Liver (tissue), 9 donors: ENCODE data around the gene SIL1. TPM values are rescaled to one million over a fixed set of nuclear protein-coding genes. Genes with fewer than 3 reads are reported as not detected.

Source experiments
- DNase-seq: peaks from one replicate; pipeline ENCODE4 v3.0.0-alpha.2; 2017; ENCODE audit warnings: low spot score
- H3K27ac ChIP-seq, 2 donors: one replicate each; pipeline ENCODE4 v1.7.0; 2013; ENCODE audit warnings: inconsistent platforms in 2 of 2, low read length in 2 of 2, control low read depth in 1 of 2, low read depth in 1 of 2, mild to moderate bottlenecking in 1 of 2
- H3K27me3 ChIP-seq, 4 donors: one replicate each; pipeline versions ENCODE4 v1.6.1 to v1.7.0; 2013; ENCODE audit warnings: low read length in 3 of 4, inconsistent platforms in 1 of 4, mild to moderate bottlenecking in 1 of 4, moderate library complexity in 1 of 4; ENCODE audit not compliant: control insufficient read depth in 4 of 4, insufficient read depth in 4 of 4
- H3K36me3 ChIP-seq, 4 donors: one replicate each; pipeline versions ENCODE4 v1.6.1 to v1.7.0; 2013; ENCODE audit warnings: low read length in 3 of 4, mild to moderate bottlenecking in 3 of 4, low read depth in 1 of 4, moderate library complexity in 1 of 4; ENCODE audit not compliant: control insufficient read depth in 4 of 4, insufficient read depth in 3 of 4
- H3K4me1 ChIP-seq, 4 donors: one replicate each; pipeline versions ENCODE4 v1.6.1 to v1.7.0; 2013; ENCODE audit warnings: low read length in 3 of 4, mild to moderate bottlenecking in 3 of 4, moderate library complexity in 1 of 4; ENCODE audit not compliant: control insufficient read depth in 4 of 4, insufficient read depth in 4 of 4
- H3K4me3 ChIP-seq, 3 donors: one replicate each; pipeline versions ENCODE4 v1.6.1 to v1.7.0; 2013; ENCODE audit warnings: low read length in 3 of 3, control low read depth in 1 of 3, low read depth in 1 of 3, mild to moderate bottlenecking in 1 of 3
- H3K9ac ChIP-seq, 2 donors: one replicate each; pipeline ENCODE4 v1.7.0; 2013; ENCODE audit warnings: low read length in 2 of 2, mild to moderate bottlenecking in 2 of 2, moderate library complexity in 2 of 2, control low read depth in 1 of 2, low read depth in 1 of 2
- H3K9me3 ChIP-seq, 4 donors: one replicate each; pipeline versions ENCODE4 v1.6.1 to v1.7.0; 2013; ENCODE audit warnings: low read length in 3 of 4; ENCODE audit not compliant: control insufficient read depth in 4 of 4
- ATF3 ChIP-seq: IDR thresholded peaks from 2 replicates; pipeline ENCODE4 v1.6.1; 2016; ENCODE audit warnings: antibody characterized with exemption
- CTCF ChIP-seq: fragments of 150-350 bp; IDR thresholded peaks from 2 replicates; pipeline ENCODE4 v1.5.1; 2017; ENCODE audit warnings: improper control_type of control experiment, low read depth, low read length; ENCODE audit not compliant: missing input control
- EGR1 ChIP-seq, 2 donors: IDR thresholded peaks; 2 replicates each; pipeline ENCODE4 v1.6.1; 2016 to 2018; ENCODE audit warnings: antibody characterized with exemption in 2 of 2, low read depth in 2 of 2
- FOXA1 ChIP-seq: IDR thresholded peaks from 2 replicates; pipeline ENCODE4 v1.6.1; 2016; ENCODE audit warnings: antibody characterized with exemption
- FOXA2 ChIP-seq: IDR thresholded peaks from 2 replicates; pipeline ENCODE4 v1.6.1; 2016; ENCODE audit warnings: antibody characterized with exemption
- GABPA ChIP-seq, 2 donors: IDR thresholded peaks in 1 of 2; conservative IDR thresholded peaks in 1 of 2; 2 replicates each; pipeline ENCODE4 v1.6.1; 2016; ENCODE audit warnings: antibody characterized with exemption in 2 of 2, mild to moderate bottlenecking in 1 of 2, moderate library complexity in 1 of 2
- HNF4A ChIP-seq, 2 donors: conservative IDR thresholded peaks; 2 replicates each; pipeline ENCODE4 v1.6.1; 2016; ENCODE audit warnings: antibody characterized with exemption in 2 of 2, mild to moderate bottlenecking in 2 of 2
- HNF4G ChIP-seq: IDR thresholded peaks from 2 replicates; pipeline ENCODE4 v1.6.1; 2016; ENCODE audit warnings: antibody characterized with exemption
- JUND ChIP-seq, 2 donors: IDR thresholded peaks; 2 replicates each; pipeline ENCODE4 v1.6.1; 2016; ENCODE audit warnings: antibody characterized with exemption in 2 of 2
- MAX ChIP-seq: IDR thresholded peaks from 2 replicates; pipeline ENCODE4 v1.6.1; 2016; ENCODE audit warnings: antibody characterized with exemption
- NR2F2 ChIP-seq: IDR thresholded peaks from 2 replicates; pipeline ENCODE4 v1.6.1; 2016; ENCODE audit warnings: antibody characterized with exemption
- RAD21 ChIP-seq, 2 donors: IDR thresholded peaks; 2 replicates each; pipeline ENCODE4 v1.6.1; 2016; ENCODE audit warnings: antibody characterized with exemption in 2 of 2, mild to moderate bottlenecking in 2 of 2
- RXRA ChIP-seq, 2 donors: IDR thresholded peaks; 2 replicates each; pipeline ENCODE4 v1.6.1; 2017 to 2018; ENCODE audit warnings: antibody characterized with exemption in 2 of 2, mild to moderate bottlenecking in 1 of 2
- SP1 ChIP-seq: IDR thresholded peaks from 2 replicates; pipeline ENCODE4 v1.6.1; 2018; ENCODE audit warnings: antibody characterized with exemption, mild to moderate bottlenecking
- TAF1 ChIP-seq: conservative IDR thresholded peaks from 2 replicates; pipeline ENCODE4 v1.6.1; 2016; ENCODE audit warnings: antibody characterized with exemption, mild to moderate bottlenecking
- YY1 ChIP-seq: IDR thresholded peaks from 2 replicates; pipeline ENCODE4 v1.6.1; 2016; ENCODE audit warnings: antibody characterized with exemption, mild to moderate bottlenecking
- ZBTB33 ChIP-seq: IDR thresholded peaks from 2 replicates; pipeline ENCODE4 v1.6.1; 2016; ENCODE audit warnings: antibody characterized with exemption
- WGBS: extraction: QIAGEN DNeasy Blood & Tissue Kit; methylation state at CpG from one replicate; pipeline ENCODE4 v1.1.7; 2013; 5-methylcytosine and 5-hydroxymethylcytosine counted together
- polyA plus RNA-seq, 2 donors: library from polyadenylated mRNA; stranded (reverse) in 1 of 2; unstranded in 1 of 2; fragments of 200-250 nt in 1 of 2; fragments of >200 nt in 1 of 2; fragmentation: Nextera tagmentation in 1 of 2; extraction: Ambion mirVana in 1 of 2; gene quantifications; one replicate each; pipeline versions ENCODE4 v1.2.1 to v1.2.3, GENCODE V29; 2013 to 2015
- total RNA-seq, 2 donors: library from RNA; depleted of rRNA; stranded (reverse); fragments of >200 nt; gene quantifications; one replicate each; pipeline ENCODE4 v1.2.3, GENCODE V29; 2014
- TF ChIP-seq, protein P1 (sequence below): IDR thresholded peaks from 2 replicates; pipeline ENCODE4 v1.6.1; 2016; ENCODE audit warnings: antibody characterized with exemption, mild to moderate bottlenecking
- donor health status: healthy.
- donor health status: healthy.
- donor health status: healthy.
- donor health status: healthy.
- donor health status: healthy.

Gene SIL1
- total and polyA plus RNA-seq, 4 donors, result 38.1 to 95.1 (median 76.2) TPM

GRCh38 chr5:139146809-139147482, 51.2 kb downstream of the SIL1 start:
- H3K9ac ChIP-seq, result no peak overlapping the region
- TF ChIP-seq JUND (IDR thresholded peaks at IDR 0.05) (no peak), YY1 (no peak), RAD21 (IDR thresholded peaks at IDR 0.05) (no peak), EGR1 (IDR thresholded peaks at IDR 0.05; ENCODE audit: low read depth in 2 of 2) (no peak), SP1 (no peak), FOXA2 (no peak), ATF3 (no peak)
- 65% methylated on average over 2 of the region's 2 CpGs for WGBS
- H3K9me3 ChIP-seq, result no peaks in the 10 kb centered on the region
- no peaks in the 10 kb centered on the region for H3K27me3 ChIP-seq
- no peaks in the 10 kb centered on the region for H3K36me3 ChIP-seq
- H3K4me3 ChIP-seq, result no peak overlapping the region
- peak overlapping the region in 1 of 2 donors; percentile 3 for H3K27ac ChIP-seq
- H3K4me1 ChIP-seq, result peaks cover 16 to 45% (median 28%) of the 10 kb centered on the region in 4 donors
- no peak for DNase-seq

DNA sequence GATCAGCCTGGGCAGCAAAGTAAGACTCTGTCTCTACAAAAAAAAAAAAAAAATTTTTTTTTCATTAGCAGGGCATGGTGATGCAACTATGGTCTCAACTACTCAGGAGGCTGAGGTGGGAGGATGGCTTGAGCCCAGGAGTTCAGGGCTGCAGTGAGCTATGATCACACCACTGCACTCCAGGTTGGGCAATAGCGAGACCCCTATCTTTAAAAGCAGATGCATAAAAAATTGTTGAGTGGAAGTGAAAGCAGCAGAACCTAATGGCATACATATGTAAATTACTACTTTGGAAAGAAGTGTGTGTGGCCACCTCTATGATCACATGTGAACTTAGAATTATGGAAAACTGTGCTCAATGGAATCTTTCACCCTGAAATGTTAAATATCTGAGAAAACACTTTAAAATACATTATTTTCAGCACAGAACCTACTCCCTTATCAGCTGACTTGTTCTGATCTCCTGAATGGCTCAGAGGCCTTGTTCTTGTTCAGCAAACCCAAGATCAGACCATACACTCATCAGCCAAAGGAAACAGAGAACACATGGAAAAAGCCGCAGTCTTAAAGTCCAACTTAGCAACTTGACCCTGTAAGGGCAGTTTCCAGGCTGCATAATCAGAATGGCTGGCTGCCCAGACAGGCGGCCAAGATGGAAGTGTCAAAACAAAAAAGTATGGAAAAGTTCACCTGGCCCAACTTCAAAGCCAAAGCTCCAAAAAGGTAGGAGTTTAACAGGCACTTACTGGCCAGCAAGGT, 56.5 kb downstream of the SIL1 start:
- Histone ChIP-seq H3K9ac (no peak overlapping the region), H3K9me3 (no peaks in the 10 kb centered on the region), H3K36me3 (no peaks in the 10 kb centered on the region), H3K4me1 (peaks cover 7 to 33% (median 15%) of the 10 kb centered on the region in 4 donors), H3K27me3 (no peaks in the 10 kb centered on the region), H3K27ac (peak overlapping the region; percentile 28 to 64), H3K4me3 (no peak overlapping the region)
- peak; percentile 41 for DNase-seq
- 42% methylated on average over 3 of the region's 3 CpGs for WGBS
- TF ChIP-seq FOXA2, result peak; percentile 37
- TF ChIP-seq EGR1 (IDR thresholded peaks at IDR 0.05; ENCODE audit: low read depth in 2 of 2), result peak; percentile 13 to 90
- TF ChIP-seq RAD21 (IDR thresholded peaks at IDR 0.05), result peak; percentile 54 to 57
- TF ChIP-seq, protein P1, sequence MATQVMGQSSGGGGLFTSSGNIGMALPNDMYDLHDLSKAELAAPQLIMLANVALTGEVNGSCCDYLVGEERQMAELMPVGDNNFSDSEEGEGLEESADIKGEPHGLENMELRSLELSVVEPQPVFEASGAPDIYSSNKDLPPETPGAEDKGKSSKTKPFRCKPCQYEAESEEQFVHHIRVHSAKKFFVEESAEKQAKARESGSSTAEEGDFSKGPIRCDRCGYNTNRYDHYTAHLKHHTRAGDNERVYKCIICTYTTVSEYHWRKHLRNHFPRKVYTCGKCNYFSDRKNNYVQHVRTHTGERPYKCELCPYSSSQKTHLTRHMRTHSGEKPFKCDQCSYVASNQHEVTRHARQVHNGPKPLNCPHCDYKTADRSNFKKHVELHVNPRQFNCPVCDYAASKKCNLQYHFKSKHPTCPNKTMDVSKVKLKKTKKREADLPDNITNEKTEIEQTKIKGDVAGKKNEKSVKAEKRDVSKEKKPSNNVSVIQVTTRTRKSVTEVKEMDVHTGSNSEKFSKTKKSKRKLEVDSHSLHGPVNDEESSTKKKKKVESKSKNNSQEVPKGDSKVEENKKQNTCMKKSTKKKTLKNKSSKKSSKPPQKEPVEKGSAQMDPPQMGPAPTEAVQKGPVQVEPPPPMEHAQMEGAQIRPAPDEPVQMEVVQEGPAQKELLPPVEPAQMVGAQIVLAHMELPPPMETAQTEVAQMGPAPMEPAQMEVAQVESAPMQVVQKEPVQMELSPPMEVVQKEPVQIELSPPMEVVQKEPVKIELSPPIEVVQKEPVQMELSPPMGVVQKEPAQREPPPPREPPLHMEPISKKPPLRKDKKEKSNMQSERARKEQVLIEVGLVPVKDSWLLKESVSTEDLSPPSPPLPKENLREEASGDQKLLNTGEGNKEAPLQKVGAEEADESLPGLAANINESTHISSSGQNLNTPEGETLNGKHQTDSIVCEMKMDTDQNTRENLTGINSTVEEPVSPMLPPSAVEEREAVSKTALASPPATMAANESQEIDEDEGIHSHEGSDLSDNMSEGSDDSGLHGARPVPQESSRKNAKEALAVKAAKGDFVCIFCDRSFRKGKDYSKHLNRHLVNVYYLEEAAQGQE, result peak; percentile 67
- TF ChIP-seq FOXA1, result peak; percentile 50
- peak; percentile 81 to 93 for TF ChIP-seq JUND (IDR thresholded peaks at IDR 0.05)
- TF ChIP-seq SP1, result peak; percentile 83
- no peak for TF ChIP-seq CTCF
- peak in 1 of 2 donors; percentile 38 for TF ChIP-seq GABPA (IDR thresholded peaks at IDR 0.05 in 1 of 2, conservative IDR thresholded peaks at IDR 0.05 in 1 of 2)
- peak; percentile 76 for TF ChIP-seq NR2F2
- peak; percentile 74 for TF ChIP-seq HNF4G
- TF ChIP-seq TAF1, result no peak
- peak; percentile 96 to 97 for TF ChIP-seq HNF4A (conservative IDR thresholded peaks at IDR 0.05)
- TF ChIP-seq RXRA (IDR thresholded peaks at IDR 0.05), result peak; percentile 93 to 96
- TF ChIP-seq ZBTB33, result peak; percentile 71
- peak; percentile 95 for TF ChIP-seq MAX
- TF ChIP-seq ATF3, result peak; percentile 13
- TF ChIP-seq YY1, result peak; percentile 89
